ENCODE results near the gene SH3PXD2B.

DNA sequence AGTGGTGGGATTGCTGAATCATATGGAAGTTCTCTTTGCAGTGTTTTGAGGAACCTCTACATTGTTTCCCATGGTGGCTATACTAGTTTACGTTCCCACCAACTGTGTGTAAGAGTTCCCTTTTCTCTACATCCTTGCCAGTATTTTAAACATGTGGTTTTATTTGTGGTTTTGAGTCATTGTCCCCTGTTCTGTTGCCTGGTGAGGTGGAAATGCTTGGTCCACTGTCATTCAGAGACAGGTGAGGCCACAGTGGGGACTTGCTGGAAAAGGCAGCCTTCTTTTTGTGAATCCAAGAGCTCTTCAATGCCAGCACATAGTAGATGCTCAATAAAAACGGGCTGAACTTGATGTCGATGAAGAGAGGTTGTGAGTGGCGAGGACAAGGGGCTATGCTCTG, 44.2 kb downstream of the SH3PXD2B start:
- no peak for TF ChIP-seq EGR1 (IDR thresholded peaks at IDR 0.05; ENCODE audit: low read depth)
- TF ChIP-seq POLR2A (IDR thresholded peaks at IDR 0.05; ENCODE audit: borderline replicate concordance, extremely low read depth, insufficient read depth, insufficient read length), result no peak
- no peak for TF ChIP-seq EZH2 (IDR thresholded peaks at IDR 0.05)
- TF ChIP-seq, protein P1, sequence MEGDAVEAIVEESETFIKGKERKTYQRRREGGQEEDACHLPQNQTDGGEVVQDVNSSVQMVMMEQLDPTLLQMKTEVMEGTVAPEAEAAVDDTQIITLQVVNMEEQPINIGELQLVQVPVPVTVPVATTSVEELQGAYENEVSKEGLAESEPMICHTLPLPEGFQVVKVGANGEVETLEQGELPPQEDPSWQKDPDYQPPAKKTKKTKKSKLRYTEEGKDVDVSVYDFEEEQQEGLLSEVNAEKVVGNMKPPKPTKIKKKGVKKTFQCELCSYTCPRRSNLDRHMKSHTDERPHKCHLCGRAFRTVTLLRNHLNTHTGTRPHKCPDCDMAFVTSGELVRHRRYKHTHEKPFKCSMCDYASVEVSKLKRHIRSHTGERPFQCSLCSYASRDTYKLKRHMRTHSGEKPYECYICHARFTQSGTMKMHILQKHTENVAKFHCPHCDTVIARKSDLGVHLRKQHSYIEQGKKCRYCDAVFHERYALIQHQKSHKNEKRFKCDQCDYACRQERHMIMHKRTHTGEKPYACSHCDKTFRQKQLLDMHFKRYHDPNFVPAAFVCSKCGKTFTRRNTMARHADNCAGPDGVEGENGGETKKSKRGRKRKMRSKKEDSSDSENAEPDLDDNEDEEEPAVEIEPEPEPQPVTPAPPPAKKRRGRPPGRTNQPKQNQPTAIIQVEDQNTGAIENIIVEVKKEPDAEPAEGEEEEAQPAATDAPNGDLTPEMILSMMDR (IDR thresholded peaks at IDR 0.05 in 2 of 3, conservative IDR thresholded peaks at IDR 0.05 in 1 of 3; ENCODE audit: borderline replicate concordance in 1 of 3, insufficient read depth in 1 of 3, low read depth in 2 of 3, low read length in 2 of 3), result no peak
- TF ChIP-seq POLR2AphosphoS5 (IDR thresholded peaks at IDR 0.05; ENCODE audit: low read depth, low read length), result no peak

Measured in HCT116 (cell line).